HepG2 (cell line): ENCODE measurements around the gene HAP1. TPM values are rescaled to one million over a fixed set of nuclear protein-coding genes. Genes with fewer than 3 reads are reported as not detected.
A peak's percentile ranks its signal among the peaks of the same experiment; 100 is the strongest.

ENCODE experiments used
- ADNP ChIP-seq: sonication (generic); formaldehyde crosslinking; IDR thresholded peaks from 2 replicates; pipeline ENCODE4 v1.4.0; 2020; ENCODE audit warnings: missing genetic modification reagents
- ARNTL ChIP-seq: sonication (generic); formaldehyde crosslinking; IDR thresholded peaks from 2 replicates; pipeline ENCODE4 v1.4.0; 2020; ENCODE audit warnings: mild to moderate bottlenecking, missing genetic modification reagents
- EHMT2 ChIP-seq: fragments of 200-600 bp; sonication (generic); IDR thresholded peaks from 2 replicates; pipeline ENCODE4 v1.7.0; 2017; ENCODE audit warnings: antibody characterized with exemption, low read depth, low read length, borderline replicate concordance
- ETV6 ChIP-seq: sonication (generic); formaldehyde crosslinking; conservative IDR thresholded peaks from 2 replicates; pipeline ENCODE4 v1.4.0; 2020; ENCODE audit warnings: missing genetic modification reagents
- HDAC1 ChIP-seq: sonication (generic); formaldehyde crosslinking; IDR thresholded peaks from 2 replicates; pipeline ENCODE4 v1.5.1; 2020; ENCODE audit warnings: mild to moderate bottlenecking, missing genetic modification reagents
- HNRNPH1 ChIP-seq: fragments of 200-400 bp; formaldehyde crosslinking; optimal IDR thresholded peaks from 2 replicates; pipeline ENCODE3; 2017; ENCODE audit warnings: mild to moderate bottlenecking, low read depth, low read length
- SIX1 ChIP-seq: sonication (generic); formaldehyde crosslinking; IDR thresholded peaks from 2 replicates; pipeline ENCODE4 v1.4.0; 2020; ENCODE audit warnings: missing genetic modification reagents, borderline replicate concordance
- SNRNP70 ChIP-seq: fragments of 200-400 bp; formaldehyde crosslinking; IDR thresholded peaks from 2 replicates; pipeline ENCODE4 v1.6.1; 2017; ENCODE audit warnings: mild to moderate bottlenecking, low read depth, low read length, moderate library complexity
- TAF1 ChIP-seq: sonication (generic); formaldehyde crosslinking; IDR thresholded peaks from 2 replicates; pipeline ENCODE4 v1.4.0; 2020; ENCODE audit warnings: missing genetic modification reagents
- THAP11 ChIP-seq: IDR thresholded peaks from 2 replicates; pipeline ENCODE4 v1.6.1; 2016; ENCODE audit warnings: missing biosample characterization, missing genetic modification reagents
- ZBTB21 ChIP-seq: sonication (generic); formaldehyde crosslinking; IDR thresholded peaks from 2 replicates; pipeline ENCODE4 v1.4.0; 2020; ENCODE audit warnings: missing genetic modification reagents
- ZNF10 ChIP-seq: sonication (generic); formaldehyde crosslinking; IDR thresholded peaks from 2 replicates; pipeline ENCODE4 v1.4.0; 2020; ENCODE audit warnings: mild to moderate bottlenecking, low read depth, missing genetic modification reagents, borderline replicate concordance
- ZNF17 ChIP-seq: sonication (generic); formaldehyde crosslinking; IDR thresholded peaks from 2 replicates; pipeline ENCODE4 v1.5.0; 2020; ENCODE audit warnings: mild to moderate bottlenecking, missing genetic modification reagents
- ZNF253 ChIP-seq: sonication (generic); formaldehyde crosslinking; IDR thresholded peaks from 2 replicates; pipeline ENCODE4 v1.8.0; 2022; ENCODE audit warnings: mild to moderate bottlenecking, missing genetic modification reagents, borderline replicate concordance
- ZNF781 ChIP-seq: sonication (generic); formaldehyde crosslinking; IDR thresholded peaks from 2 replicates; pipeline ENCODE4 v1.5.1; 2020; ENCODE audit warnings: borderline replicate concordance, mild to moderate bottlenecking, missing genetic modification reagents; ENCODE audit errors: not compliant biosample characterization
- polyA plus RNA-seq, 8 experiments: library from polyadenylated mRNA; depleted of rRNA in 3 of 8; stranded (reverse) in 7 of 8; unstranded in 1 of 8; fragments of >200 nt; fragmentation: Illumina TruSeq in 4 of 8; extraction: Trizol in 4 of 8; gene quantifications; 2 replicates each; pipeline versions ENCODE4 v1.2.1 to v1.2.3, GENCODE V29; 2011 to 2016; ENCODE audit warnings: low read depth in 4 of 8, missing spikeins in 1 of 8, mixed read lengths in 1 of 8; ENCODE audit not compliant: insufficient read depth in 1 of 8
- total RNA-seq, 5 experiments: library from RNA; depleted of rRNA; stranded (reverse); fragments of >200 nt; fragmentation: Illumina TruSeq; extraction: Trizol; gene quantifications; 2 replicates each; pipeline ENCODE4 v1.2.3, GENCODE V29; 2016; ENCODE audit warnings: low read depth in 1 of 5
- TF ChIP-seq, protein P1 (sequence below): IDR thresholded peaks from 2 replicates; pipeline ENCODE4 v1.6.1; 2016; ENCODE audit warnings: missing genetic modification reagents, missing compliant biosample characterization
- TF ChIP-seq, protein P2 (sequence below): sonication (generic); formaldehyde crosslinking; IDR thresholded peaks from 2 replicates; pipeline ENCODE4 v1.5.0; 2020; ENCODE audit warnings: mild to moderate bottlenecking, missing genetic modification reagents
- TF ChIP-seq, protein P3 (sequence below): sonication (generic); formaldehyde crosslinking; IDR thresholded peaks from 2 replicates; pipeline ENCODE4 v1.4.0; 2020; ENCODE audit warnings: missing genetic modification reagents, borderline replicate concordance
- TF ChIP-seq, protein P4 (sequence below): sonication (generic); formaldehyde crosslinking; IDR thresholded peaks from 2 replicates; pipeline ENCODE4 v1.5.0; 2020; ENCODE audit warnings: mild to moderate bottlenecking, missing genetic modification reagents

The HAP1 gene
- total and polyA plus RNA-seq, 2 of the 13 experiments (the other 11 are each of a cell fraction or from before 2014, with no cell fraction given), result 0.07 TPM

DNA sequence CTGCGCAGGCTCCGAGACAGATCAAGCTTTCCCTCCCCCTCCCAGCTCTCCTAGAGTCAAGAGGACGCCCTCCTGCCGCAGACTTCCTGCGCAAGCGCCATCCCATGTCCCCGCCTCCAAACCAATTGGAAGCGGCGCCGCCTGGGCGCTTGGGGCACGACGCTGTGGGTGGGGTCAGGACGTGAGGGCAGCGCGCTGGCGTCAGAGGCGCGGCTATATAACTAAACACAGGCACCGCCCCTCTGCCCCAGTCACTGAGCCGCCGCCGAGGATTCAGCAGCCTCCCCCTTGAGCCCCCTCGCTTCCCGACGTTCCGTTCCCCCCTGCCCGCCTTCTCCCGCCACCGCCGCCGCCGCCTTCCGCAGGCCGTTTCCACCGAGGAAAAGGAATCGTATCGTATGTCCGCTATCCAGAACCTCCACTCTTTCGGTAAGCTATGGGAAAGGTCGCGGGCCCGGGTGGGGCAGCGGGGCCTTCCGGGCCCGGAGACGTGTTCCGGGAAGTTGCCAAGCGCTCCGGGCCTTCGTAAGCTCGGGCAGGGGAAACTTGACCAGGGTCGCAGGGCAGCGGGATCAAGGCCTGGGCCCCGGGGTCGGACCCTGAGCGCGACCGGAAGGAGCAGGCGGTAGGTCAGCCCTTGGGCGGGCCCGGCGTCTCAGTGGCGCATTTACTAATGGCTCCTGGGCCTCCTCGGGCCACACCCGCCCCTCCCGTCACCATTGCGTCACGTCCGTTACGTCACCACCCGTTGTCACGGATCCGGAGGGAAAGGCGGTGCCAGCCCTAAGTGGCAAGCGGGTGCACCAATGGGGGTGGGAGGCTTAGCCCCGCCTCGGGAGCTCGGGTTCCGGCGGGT, 45.6 kb downstream of the HAP1 start, which contains the start of gene EIF1 (continued):
- no peak for TF ChIP-seq SNRNP70
- peak; percentile 27; the same call in 1 of the 2 replicates for TF ChIP-seq ETV6 (CRISPR knock-in tag)
- TF ChIP-seq ZNF17 (CRISPR knock-in tag), result no peak
- TF ChIP-seq TAF1 (CRISPR knock-in tag), result peak; percentile 86
- TF ChIP-seq ZBTB21 (CRISPR knock-in tag), result peak; percentile 98
- TF ChIP-seq, protein P1, sequence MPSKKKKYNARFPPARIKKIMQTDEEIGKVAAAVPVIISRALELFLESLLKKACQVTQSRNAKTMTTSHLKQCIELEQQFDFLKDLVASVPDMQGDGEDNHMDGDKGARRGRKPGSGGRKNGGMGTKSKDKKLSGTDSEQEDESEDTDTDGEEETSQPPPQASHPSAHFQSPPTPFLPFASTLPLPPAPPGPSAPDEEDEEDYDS (CRISPR knock-in tag), result peak; percentile 100
- TF ChIP-seq HDAC1 (CRISPR knock-in tag), result peak; percentile 94; the same call in 1 of the 2 replicates
- no peak for TF ChIP-seq ADNP (CRISPR knock-in tag)
- TF ChIP-seq, protein P2, sequence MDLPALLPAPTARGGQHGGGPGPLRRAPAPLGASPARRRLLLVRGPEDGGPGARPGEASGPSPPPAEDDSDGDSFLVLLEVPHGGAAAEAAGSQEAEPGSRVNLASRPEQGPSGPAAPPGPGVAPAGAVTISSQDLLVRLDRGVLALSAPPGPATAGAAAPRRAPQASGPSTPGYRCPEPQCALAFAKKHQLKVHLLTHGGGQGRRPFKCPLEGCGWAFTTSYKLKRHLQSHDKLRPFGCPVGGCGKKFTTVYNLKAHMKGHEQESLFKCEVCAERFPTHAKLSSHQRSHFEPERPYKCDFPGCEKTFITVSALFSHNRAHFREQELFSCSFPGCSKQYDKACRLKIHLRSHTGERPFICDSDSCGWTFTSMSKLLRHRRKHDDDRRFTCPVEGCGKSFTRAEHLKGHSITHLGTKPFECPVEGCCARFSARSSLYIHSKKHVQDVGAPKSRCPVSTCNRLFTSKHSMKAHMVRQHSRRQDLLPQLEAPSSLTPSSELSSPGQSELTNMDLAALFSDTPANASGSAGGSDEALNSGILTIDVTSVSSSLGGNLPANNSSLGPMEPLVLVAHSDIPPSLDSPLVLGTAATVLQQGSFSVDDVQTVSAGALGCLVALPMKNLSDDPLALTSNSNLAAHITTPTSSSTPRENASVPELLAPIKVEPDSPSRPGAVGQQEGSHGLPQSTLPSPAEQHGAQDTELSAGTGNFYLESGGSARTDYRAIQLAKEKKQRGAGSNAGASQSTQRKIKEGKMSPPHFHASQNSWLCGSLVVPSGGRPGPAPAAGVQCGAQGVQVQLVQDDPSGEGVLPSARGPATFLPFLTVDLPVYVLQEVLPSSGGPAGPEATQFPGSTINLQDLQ, result peak; percentile 63; the same call in 1 of the 2 replicates
- TF ChIP-seq ARNTL (CRISPR knock-in tag), result peak; percentile 78
- TF ChIP-seq, protein P3, sequence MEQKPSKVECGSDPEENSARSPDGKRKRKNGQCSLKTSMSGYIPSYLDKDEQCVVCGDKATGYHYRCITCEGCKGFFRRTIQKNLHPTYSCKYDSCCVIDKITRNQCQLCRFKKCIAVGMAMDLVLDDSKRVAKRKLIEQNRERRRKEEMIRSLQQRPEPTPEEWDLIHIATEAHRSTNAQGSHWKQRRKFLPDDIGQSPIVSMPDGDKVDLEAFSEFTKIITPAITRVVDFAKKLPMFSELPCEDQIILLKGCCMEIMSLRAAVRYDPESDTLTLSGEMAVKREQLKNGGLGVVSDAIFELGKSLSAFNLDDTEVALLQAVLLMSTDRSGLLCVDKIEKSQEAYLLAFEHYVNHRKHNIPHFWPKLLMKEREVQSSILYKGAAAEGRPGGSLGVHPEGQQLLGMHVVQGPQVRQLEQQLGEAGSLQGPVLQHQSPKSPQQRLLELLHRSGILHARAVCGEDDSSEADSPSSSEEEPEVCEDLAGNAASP (CRISPR knock-in tag), result peak; percentile 77
- TF ChIP-seq THAP11 (CRISPR knock-in tag), result peak; percentile 90
- peak; percentile 81 for TF ChIP-seq HNRNPH1
- TF ChIP-seq, protein P4, sequence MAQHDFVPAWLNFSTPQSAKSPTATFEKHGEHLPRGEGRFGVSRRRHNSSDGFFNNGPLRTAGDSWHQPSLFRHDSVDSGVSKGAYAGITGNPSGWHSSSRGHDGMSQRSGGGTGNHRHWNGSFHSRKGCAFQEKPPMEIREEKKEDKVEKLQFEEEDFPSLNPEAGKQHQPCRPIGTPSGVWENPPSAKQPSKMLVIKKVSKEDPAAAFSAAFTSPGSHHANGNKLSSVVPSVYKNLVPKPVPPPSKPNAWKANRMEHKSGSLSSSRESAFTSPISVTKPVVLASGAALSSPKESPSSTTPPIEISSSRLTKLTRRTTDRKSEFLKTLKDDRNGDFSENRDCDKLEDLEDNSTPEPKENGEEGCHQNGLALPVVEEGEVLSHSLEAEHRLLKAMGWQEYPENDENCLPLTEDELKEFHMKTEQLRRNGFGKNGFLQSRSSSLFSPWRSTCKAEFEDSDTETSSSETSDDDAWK (CRISPR knock-in tag), result no peak
- TF ChIP-seq ZNF253 (CRISPR knock-in tag), result peak; percentile 83
- no peak for TF ChIP-seq ZNF10 (CRISPR knock-in tag)
- peak; percentile 96 for TF ChIP-seq ZNF781 (CRISPR knock-in tag)
- TF ChIP-seq SIX1 (CRISPR knock-in tag), result no peak
- no peak for TF ChIP-seq EHMT2
